ENCODE data around the gene TMEM240.
"Not testable (repeated sequence)": the region's sequence is repeated elsewhere in the genome, so short reads cannot be mapped to it uniquely, and the experiment has no call there.

The TMEM240 gene

DNA sequence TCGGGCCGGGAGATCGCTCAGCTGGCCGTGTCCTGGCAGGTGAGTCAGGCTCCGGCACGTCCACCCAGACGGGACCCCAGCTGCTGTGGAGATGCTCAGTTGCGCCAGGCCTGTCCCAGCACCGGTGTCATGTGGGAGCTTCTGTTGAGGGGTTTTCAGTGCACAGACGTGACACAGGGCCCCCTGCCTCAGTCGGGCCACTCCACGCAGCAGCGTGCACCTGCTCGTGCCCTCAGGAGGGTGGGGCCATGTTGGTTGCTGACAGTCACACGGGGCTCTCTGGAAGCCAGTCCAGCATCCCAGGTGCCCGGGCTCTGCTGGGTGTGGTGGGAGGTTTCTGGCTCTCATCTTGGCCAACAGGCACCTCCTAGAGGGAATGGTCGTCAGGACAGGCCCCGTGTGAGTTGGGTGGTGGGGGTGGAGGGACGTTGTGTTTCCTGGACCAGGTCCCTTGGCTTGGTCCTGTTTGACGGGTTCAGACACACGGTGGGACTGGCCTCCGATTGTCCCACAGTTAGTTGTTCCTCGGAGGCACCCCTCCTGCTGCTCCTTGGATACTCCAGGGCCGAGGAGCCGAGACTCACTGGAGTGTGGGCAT, 49.7 kb downstream of the TMEM240 start:
- no peak for DNase-seq

DNA sequence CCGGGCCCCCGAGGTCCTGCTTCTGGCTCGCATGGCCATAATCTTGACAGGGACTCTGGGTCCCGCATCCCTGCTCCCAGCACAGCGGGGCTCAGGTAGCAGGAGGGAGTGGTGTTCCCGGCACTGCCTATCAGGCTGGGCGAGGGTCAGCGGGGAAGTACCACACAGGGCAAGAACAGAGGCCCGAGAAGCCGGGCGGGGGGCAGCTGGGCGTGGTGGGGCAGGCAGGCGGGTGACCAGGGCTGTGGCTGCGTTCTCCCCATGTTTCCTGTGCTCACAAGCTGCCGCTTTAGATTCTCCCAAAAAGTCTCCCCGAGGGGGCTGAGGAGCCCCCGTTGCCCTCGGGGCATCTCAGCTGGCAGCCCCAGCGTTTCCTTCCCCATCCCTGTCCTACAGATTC, 50.6 kb downstream of the TMEM240 start:
- DNase-seq, result no peak

DNA sequence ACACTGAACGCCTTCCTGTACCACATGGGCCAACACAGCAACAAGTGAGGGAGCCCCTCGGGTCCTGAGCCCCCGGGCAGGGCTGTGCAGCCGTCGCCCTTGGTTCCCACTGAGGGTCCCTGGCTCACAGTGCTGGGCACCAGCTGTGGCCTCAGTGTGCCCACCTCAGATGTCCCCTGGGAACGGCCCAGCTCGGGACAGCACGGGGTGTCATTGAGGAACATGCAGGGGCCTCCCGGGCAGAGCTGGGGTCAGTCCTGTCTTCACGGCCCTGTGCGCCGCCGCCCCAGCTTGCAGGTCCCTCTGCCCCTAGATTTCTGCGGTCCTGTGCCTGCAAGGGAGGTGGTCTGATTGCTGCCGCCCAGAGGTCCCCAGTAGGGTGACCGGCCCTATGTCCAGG, 51.2 kb downstream of the TMEM240 start:
- DNase-seq, result no peak

DNA sequence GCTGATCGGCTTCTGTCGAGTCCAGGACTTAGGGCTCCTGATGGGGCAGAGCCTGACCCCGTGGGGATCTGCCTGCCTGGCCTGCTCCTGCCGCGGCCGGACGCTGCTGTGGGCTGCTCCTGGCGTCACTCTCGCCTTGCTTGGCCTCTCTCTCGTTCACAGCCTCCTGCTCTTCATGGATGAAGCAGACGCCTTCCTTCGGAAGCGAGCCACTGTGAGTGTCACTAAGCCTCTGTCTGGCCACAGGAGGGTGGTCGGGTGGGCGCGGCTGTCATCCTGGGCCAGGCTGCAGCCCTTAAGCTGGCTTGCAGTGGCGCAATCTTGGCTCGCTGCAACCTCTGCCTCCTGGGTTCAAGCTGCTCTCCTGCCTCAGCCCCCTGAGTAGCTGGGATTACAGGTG, 52.7 kb downstream of the TMEM240 start:
- DNase-seq, result no peak

DNA sequence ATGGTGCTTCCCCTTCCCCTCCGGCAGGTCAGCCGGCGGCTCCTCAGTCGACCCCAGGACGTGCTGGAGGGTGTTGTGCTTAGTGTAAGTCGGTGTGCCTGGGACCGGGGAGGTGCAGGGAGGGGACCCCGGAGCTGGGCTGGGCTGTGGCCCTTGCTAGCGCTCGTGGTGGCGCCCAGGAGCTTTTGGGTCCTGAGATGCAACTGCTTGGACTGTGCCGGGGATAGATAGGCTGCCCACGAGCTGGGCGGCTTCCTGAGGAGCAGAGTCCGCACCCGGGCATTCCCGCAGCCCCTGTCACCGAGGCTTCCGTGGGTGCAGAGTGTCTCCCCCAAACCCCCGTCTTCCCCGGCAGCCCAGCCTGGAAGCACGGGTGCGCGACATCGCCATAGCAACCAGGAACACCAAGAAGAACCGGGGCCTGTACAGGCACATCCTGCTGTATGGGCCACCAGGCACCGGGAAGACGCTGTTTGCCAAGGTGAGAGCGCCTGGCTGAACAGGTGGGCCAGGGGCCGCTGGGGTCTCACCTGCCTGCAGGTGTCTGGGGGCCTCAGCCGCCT, 54.6 kb downstream of the TMEM240 start:
- not testable (repeated sequence) for DNase-seq

DNA sequence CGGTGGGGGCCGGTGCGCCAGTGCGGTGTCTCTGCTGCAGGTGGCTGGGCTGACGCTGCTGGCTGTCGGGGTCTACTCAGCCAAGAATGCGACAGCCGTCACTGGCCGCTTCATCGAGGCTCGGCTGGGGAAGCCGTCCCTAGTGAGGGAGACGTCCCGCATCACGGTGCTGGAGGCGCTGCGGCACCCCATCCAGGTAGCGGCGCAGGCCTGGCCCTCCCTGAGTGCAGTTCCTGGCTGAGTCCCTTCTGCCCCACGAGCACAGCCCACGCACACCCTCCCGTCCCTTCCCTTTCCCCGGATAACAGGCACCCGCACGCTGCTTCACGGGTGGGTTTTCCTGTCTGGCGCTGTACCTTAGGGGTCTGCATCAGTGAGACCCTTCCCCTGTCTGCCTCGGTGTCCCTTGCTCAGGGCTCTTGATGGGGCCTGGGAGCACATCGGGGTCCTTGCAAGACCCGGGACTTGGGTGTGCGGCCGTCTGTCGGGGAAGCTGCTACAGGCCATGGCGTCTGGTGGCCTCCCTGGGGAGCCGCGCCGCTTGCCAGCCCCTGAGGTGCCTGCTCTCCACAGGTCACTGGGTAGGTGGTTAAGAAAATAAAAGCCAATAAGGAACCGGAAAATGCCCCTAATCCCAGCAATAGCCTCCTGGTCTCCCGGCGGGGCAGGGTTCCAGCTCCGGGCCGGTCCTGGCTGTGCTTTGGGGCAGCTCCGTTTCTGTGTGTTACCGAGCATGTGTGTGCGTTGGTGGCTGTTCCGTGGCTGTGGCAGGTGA, 55.3 kb downstream of the TMEM240 start:
- not testable (repeated sequence) for DNase-seq

Data from right forelimb (tissue), 1 donor.